Measurements from ENCODE around the gene CCDC174. TPM values are rescaled to one million over a fixed set of nuclear protein-coding genes. Genes with fewer than 3 reads are reported as not detected.

The CCDC174 gene
- total and polyA plus RNA-seq, 4 donors, result 4.9 to 14.2 (median 7.0) TPM

DNA sequence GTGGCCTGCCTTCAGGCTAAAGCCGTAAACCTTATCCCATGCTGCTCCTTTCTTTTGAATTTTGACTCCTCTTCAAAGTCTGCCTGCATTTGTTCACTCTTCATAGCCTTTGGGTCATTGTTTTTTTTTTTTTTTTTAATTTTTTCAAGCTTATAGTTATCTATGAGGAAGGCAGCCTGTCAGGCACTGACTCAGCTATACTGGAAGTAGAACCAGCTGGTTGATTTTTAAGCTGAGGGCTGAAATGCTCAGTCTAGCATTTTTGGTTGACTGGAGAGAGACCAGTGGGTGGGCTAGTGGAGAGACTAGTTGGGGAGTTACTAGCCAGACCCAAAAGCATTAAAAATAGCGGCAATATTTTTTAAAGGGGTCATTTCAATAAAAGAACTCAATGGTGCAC, 67.4 kb downstream of the CCDC174 start:
- Histone ChIP-seq H3K4me3 (ENCODE audit: low read depth in 1 of 3, low read length in 3 of 3) (no peak overlapping the region), H3K4me1 (ENCODE audit: control insufficient read depth in 4 of 4, insufficient read depth in 4 of 4, low read length in 3 of 4) (no peaks in the 10 kb centered on the region), H3K9me3 (ENCODE audit: control insufficient read depth in 4 of 4, low read length in 3 of 4) (no peaks in the 10 kb centered on the region), H3K27me3 (ENCODE audit: control insufficient read depth in 4 of 4, insufficient read depth in 4 of 4, low read length in 3 of 4) (no peaks in the 10 kb centered on the region), H3K27ac (ENCODE audit: low read depth in 1 of 2, low read length in 2 of 2) (no peak overlapping the region), H3K9ac (ENCODE audit: low read depth in 1 of 2, low read length in 2 of 2) (no peak overlapping the region), H3K36me3 (ENCODE audit: control insufficient read depth in 4 of 4, insufficient read depth in 3 of 4, low read depth in 1 of 4, low read length in 3 of 4) (no peaks in the 10 kb centered on the region)
- no peak for DNase-seq (ENCODE audit: low spot score)
- 96% methylated on average over 2 of the region's 2 CpGs for WGBS
- no peak for TF ChIP-seq EGR1 (IDR thresholded peaks at IDR 0.05; ENCODE audit: low read depth in 2 of 2)
- TF ChIP-seq, protein P1, sequence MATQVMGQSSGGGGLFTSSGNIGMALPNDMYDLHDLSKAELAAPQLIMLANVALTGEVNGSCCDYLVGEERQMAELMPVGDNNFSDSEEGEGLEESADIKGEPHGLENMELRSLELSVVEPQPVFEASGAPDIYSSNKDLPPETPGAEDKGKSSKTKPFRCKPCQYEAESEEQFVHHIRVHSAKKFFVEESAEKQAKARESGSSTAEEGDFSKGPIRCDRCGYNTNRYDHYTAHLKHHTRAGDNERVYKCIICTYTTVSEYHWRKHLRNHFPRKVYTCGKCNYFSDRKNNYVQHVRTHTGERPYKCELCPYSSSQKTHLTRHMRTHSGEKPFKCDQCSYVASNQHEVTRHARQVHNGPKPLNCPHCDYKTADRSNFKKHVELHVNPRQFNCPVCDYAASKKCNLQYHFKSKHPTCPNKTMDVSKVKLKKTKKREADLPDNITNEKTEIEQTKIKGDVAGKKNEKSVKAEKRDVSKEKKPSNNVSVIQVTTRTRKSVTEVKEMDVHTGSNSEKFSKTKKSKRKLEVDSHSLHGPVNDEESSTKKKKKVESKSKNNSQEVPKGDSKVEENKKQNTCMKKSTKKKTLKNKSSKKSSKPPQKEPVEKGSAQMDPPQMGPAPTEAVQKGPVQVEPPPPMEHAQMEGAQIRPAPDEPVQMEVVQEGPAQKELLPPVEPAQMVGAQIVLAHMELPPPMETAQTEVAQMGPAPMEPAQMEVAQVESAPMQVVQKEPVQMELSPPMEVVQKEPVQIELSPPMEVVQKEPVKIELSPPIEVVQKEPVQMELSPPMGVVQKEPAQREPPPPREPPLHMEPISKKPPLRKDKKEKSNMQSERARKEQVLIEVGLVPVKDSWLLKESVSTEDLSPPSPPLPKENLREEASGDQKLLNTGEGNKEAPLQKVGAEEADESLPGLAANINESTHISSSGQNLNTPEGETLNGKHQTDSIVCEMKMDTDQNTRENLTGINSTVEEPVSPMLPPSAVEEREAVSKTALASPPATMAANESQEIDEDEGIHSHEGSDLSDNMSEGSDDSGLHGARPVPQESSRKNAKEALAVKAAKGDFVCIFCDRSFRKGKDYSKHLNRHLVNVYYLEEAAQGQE (IDR thresholded peaks at IDR 0.05), result no peak
- TF ChIP-seq, protein P2, sequence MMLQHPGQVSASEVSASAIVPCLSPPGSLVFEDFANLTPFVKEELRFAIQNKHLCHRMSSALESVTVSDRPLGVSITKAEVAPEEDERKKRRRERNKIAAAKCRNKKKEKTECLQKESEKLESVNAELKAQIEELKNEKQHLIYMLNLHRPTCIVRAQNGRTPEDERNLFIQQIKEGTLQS (IDR thresholded peaks at IDR 0.05), result no peak
- TF ChIP-seq RAD21 (IDR thresholded peaks at IDR 0.05), result no peak
- no peak for TF ChIP-seq HNF4A (conservative IDR thresholded peaks at IDR 0.05)
- TF ChIP-seq, protein P3, sequence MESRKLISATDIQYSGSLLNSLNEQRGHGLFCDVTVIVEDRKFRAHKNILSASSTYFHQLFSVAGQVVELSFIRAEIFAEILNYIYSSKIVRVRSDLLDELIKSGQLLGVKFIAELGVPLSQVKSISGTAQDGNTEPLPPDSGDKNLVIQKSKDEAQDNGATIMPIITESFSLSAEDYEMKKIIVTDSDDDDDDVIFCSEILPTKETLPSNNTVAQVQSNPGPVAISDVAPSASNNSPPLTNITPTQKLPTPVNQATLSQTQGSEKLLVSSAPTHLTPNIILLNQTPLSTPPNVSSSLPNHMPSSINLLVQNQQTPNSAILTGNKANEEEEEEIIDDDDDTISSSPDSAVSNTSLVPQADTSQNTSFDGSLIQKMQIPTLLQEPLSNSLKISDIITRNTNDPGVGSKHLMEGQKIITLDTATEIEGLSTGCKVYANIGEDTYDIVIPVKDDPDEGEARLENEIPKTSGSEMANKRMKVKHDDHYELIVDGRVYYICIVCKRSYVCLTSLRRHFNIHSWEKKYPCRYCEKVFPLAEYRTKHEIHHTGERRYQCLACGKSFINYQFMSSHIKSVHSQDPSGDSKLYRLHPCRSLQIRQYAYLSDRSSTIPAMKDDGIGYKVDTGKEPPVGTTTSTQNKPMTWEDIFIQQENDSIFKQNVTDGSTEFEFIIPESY (IDR thresholded peaks at IDR 0.05), result no peak
- no peak for TF ChIP-seq NR2F2 (IDR thresholded peaks at IDR 0.05)
- no peak for TF ChIP-seq FOXA1 (IDR thresholded peaks at IDR 0.05)
- no peak for TF ChIP-seq YY1 (IDR thresholded peaks at IDR 0.05)
- TF ChIP-seq HNF4G (IDR thresholded peaks at IDR 0.05), result no peak
- no peak for TF ChIP-seq FOXA2 (IDR thresholded peaks at IDR 0.05)
- no peak for TF ChIP-seq SP1 (IDR thresholded peaks at IDR 0.05)
- TF ChIP-seq, protein P4, sequence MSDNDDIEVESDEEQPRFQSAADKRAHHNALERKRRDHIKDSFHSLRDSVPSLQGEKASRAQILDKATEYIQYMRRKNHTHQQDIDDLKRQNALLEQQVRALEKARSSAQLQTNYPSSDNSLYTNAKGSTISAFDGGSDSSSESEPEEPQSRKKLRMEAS (IDR thresholded peaks at IDR 0.05), result no peak
- no peak for TF ChIP-seq GABPA (IDR thresholded peaks at IDR 0.05 in 1 of 2, conservative IDR thresholded peaks at IDR 0.05 in 1 of 2)
- TF ChIP-seq, protein P5, sequence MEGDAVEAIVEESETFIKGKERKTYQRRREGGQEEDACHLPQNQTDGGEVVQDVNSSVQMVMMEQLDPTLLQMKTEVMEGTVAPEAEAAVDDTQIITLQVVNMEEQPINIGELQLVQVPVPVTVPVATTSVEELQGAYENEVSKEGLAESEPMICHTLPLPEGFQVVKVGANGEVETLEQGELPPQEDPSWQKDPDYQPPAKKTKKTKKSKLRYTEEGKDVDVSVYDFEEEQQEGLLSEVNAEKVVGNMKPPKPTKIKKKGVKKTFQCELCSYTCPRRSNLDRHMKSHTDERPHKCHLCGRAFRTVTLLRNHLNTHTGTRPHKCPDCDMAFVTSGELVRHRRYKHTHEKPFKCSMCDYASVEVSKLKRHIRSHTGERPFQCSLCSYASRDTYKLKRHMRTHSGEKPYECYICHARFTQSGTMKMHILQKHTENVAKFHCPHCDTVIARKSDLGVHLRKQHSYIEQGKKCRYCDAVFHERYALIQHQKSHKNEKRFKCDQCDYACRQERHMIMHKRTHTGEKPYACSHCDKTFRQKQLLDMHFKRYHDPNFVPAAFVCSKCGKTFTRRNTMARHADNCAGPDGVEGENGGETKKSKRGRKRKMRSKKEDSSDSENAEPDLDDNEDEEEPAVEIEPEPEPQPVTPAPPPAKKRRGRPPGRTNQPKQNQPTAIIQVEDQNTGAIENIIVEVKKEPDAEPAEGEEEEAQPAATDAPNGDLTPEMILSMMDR (IDR thresholded peaks at IDR 0.05; ENCODE audit: low read depth, low read length, missing input control), result no peak
- TF ChIP-seq RXRA (IDR thresholded peaks at IDR 0.05), result no peak
- TF ChIP-seq TAF1 (conservative IDR thresholded peaks at IDR 0.05), result no peak
- TF ChIP-seq JUND (IDR thresholded peaks at IDR 0.05), result no peak

Data from liver (tissue), 9 donors.